GM12878 (cell line): Measurements from ENCODE around the gene RAB12. TPM values are rescaled to one million over a fixed set of nuclear protein-coding genes. Genes with fewer than 3 reads are reported as not detected.

Experiments
- ATAC-seq: fragments of 200-7000 bp; cut with Tn5 transposase; 3 replicates; pipeline ENCODE4 v1.9.1; 2020; ENCODE audit warnings: mild to moderate bottlenecking, moderate library complexity
- BruUV-seq: library from RNA; stranded (reverse); fragments of 400-500 nt; replicated peaks from 2 replicates; lab custom pipeline; 2021; lab: Mats Ljungman, UMichigan
- CTCF ChIA-PET: fragments of 300-600 bp; sonication (Branson Sonifier 250); formaldehyde crosslinking; extraction: SDS; loops from one replicate; lab custom pipeline; 2021; ENCODE audit warnings: inconsistent platforms; lab: Yijun Ruan, JAX
- POLR2A ChIA-PET: fragments of 350-600 bp; formaldehyde crosslinking; extraction: SDS; loops from one replicate; lab custom pipeline; 2021; ENCODE audit warnings: inconsistent platforms; lab: Charles Lee
- RAD21 ChIA-PET: fragments of 300-600 bp; sonication (Branson Sonifier 250); formaldehyde crosslinking; loops from one replicate; lab custom pipeline; 2023; ENCODE audit warnings: antibody characterized with exemption; ENCODE audit not compliant: unreplicated experiment; lab: Charles Lee
- SMC1A ChIA-PET: fragments of 300-600 bp; sonication (Branson Sonifier 250); formaldehyde crosslinking; loops from one replicate; lab custom pipeline; 2023; ENCODE audit not compliant: unreplicated experiment, uncharacterized antibody; lab: Charles Lee
- DNase-seq: peaks from one replicate; pipeline ENCODE4 v3.0.0-alpha.2; 2011; ENCODE audit warnings: low read depth, low spot score
- FAIRE-seq: peaks from 3 replicates; lab custom pipeline; 2011; peaks lifted over from hg19 to GRCh38; lab: Jason Lieb, UNC
- H2AFZ ChIP-seq: 2 replicates; pipeline ENCODE4 v1.6.0; 2011; ENCODE audit warnings: low read depth, low read length, control low read depth; ENCODE audit not compliant: control insufficient read depth
- H3K27ac ChIP-seq: 2 replicates; pipeline ENCODE4 v1.5.1; 2011; ENCODE audit warnings: control low read depth; ENCODE audit not compliant: control insufficient read depth, insufficient read depth
- H3K27me3 ChIP-seq, 2 experiments: replicated peaks in 1 of 2; 2 replicates each; pipeline versions ENCODE4 v1.6.0 to v1.6.1; 2011; ENCODE audit warnings: low read length in 1 of 2; ENCODE audit not compliant: control insufficient read depth in 2 of 2, insufficient read depth in 2 of 2
- H3K36me3 ChIP-seq, 2 experiments: 2 replicates each; pipeline ENCODE4 v1.5.1; 2011; ENCODE audit warnings: low read length in 1 of 2; ENCODE audit not compliant: control insufficient read depth in 2 of 2, insufficient read depth in 2 of 2
- H3K4me1 ChIP-seq: 2 replicates; pipeline ENCODE4 v1.6.1; 2011; ENCODE audit warnings: mild to moderate bottlenecking, low read length, moderate library complexity, mixed read lengths; ENCODE audit not compliant: control insufficient read depth, insufficient read depth
- H3K4me2 ChIP-seq: 2 replicates; pipeline ENCODE4 v1.6.0; 2011; ENCODE audit warnings: control low read depth; ENCODE audit not compliant: control insufficient read depth, insufficient read depth
- H3K4me3 ChIP-seq: fragments of 200-600 bp; sonication (generic); 2 replicates; pipeline ENCODE4 v1.5.1; 2016
- H3K79me2 ChIP-seq: 2 replicates; pipeline ENCODE4 v1.6.0; 2011; ENCODE audit warnings: low read length; ENCODE audit not compliant: control insufficient read depth, insufficient read depth
- H3K9ac ChIP-seq: 2 replicates; pipeline ENCODE4 v1.8.0; 2011; ENCODE audit warnings: low read length, control low read depth, mixed read lengths; ENCODE audit not compliant: control insufficient read depth, insufficient read depth
- H3K9me3 ChIP-seq: replicated peaks from 3 replicates; pipeline ENCODE4 v1.5.1; 2011; ENCODE audit warnings: mild to moderate bottlenecking, low read length; ENCODE audit not compliant: control insufficient read depth, insufficient read depth
- H4K20me1 ChIP-seq: 2 replicates; pipeline ENCODE4 v1.6.0; 2011; ENCODE audit not compliant: control insufficient read depth, insufficient read depth
- BACH1 ChIP-seq: fragments of 450-650 bp; IDR thresholded peaks from 2 replicates; pipeline ENCODE4 v1.6.1; 2017; ENCODE audit warnings: mild to moderate bottlenecking, borderline replicate concordance
- BCL11A ChIP-seq: IDR thresholded peaks from 2 replicates; pipeline ENCODE4 v1.6.1; 2011; ENCODE audit warnings: low read depth, low read length
- CBFB ChIP-seq: IDR thresholded peaks from 2 replicates; pipeline ENCODE4 v1.6.1; 2016; ENCODE audit warnings: antibody characterized with exemption, low read depth
- HDGF ChIP-seq: fragments of 450-650 bp; IDR thresholded peaks from 2 replicates; pipeline ENCODE4 v1.6.1; 2016; ENCODE audit warnings: antibody characterized with exemption
- PAX5 ChIP-seq: IDR thresholded peaks from 2 replicates; pipeline ENCODE4 v1.6.1; 2011; ENCODE audit warnings: low read depth, low read length, borderline replicate concordance
- RBBP5 ChIP-seq: fragments of 200-600 bp; sonication (generic); conservative IDR thresholded peaks from 2 replicates; pipeline ENCODE4 v1.6.1; 2016
- SPI1 ChIP-seq: IDR thresholded peaks from 2 replicates; pipeline ENCODE4 v1.6.1; 2011; ENCODE audit warnings: low read depth, mild to moderate bottlenecking, low read length, moderate library complexity, borderline replicate concordance; ENCODE audit not compliant: insufficient read depth
- ZNF24 ChIP-seq: fragments of 450-650 bp; IDR thresholded peaks from 2 replicates; pipeline ENCODE4 v1.6.1; 2017; ENCODE audit warnings: antibody characterized with exemption, mild to moderate bottlenecking
- WGBS: methylation state at CpG from one replicate; pipeline ENCODE4 v1.1.6; 2016; ENCODE audit warnings: low lambda C conversion rate; ENCODE audit not compliant: insufficient replicate concordance, insufficient coverage; ENCODE audit errors: missing lambda C conversion rate; 5-methylcytosine and 5-hydroxymethylcytosine counted together
- in situ Hi-C: fragments of 300-500 bp; cut with MboI; formaldehyde crosslinking; loops from 9 replicates; pipeline ENCODE4 v1.14.3; 2018; ENCODE audit warnings: mixed read lengths
- intact Hi-C: fragments of 100-400 bp; cut with micrococcal nuclease; formaldehyde crosslinking; loops from one replicate; pipeline ENCODE4 v1.14.2; 2022; ENCODE audit not compliant: unreplicated experiment
- polyA plus RNA-seq, 11 experiments: library from polyadenylated mRNA; depleted of rRNA in 4 of 11; unstranded in 6 of 11; stranded (reverse) in 5 of 11; fragments of >200 nt; fragmentation: Nextera tagmentation in 4 of 11; fragmentation: Illumina TruSeq in 1 of 11; extraction: Ambion mirVana in 4 of 11; extraction: Trizol in 1 of 11; gene quantifications; 1 replicate in 1 of 11; 2 replicates in 10 of 11; pipeline versions ENCODE4 v1.2.1 to v1.2.3, GENCODE V29; 2011 to 2016; ENCODE audit warnings: inconsistent platforms in 2 of 11, missing spikeins in 2 of 11, low read depth in 1 of 11
- total RNA-seq, 4 experiments: library from RNA; depleted of rRNA in 3 of 4; stranded (reverse); fragments of >200 nt in 3 of 4; fragmentation: Illumina TruSeq in 1 of 4; extraction: Trizol in 1 of 4; gene quantifications; 2 replicates each; pipeline versions ENCODE4 v1.2.1 to v1.2.3, GENCODE V29; 2013 to 2021
- TF ChIP-seq, protein P1 (sequence below): IDR thresholded peaks from 2 replicates; pipeline ENCODE4 v1.6.1; 2012; ENCODE audit warnings: improper control_type of control experiment, low read depth, low read length; ENCODE audit not compliant: insufficient replicate concordance
- TF ChIP-seq, protein P2 (sequence below): IDR thresholded peaks from 2 replicates; pipeline ENCODE4 v1.6.1; 2011; ENCODE audit warnings: low read depth, low read length, improper control_type of control experiment, borderline replicate concordance

The RAB12 gene
- total and polyA plus RNA-seq, 10 of the 15 experiments (the other 5 are each of a cell fraction or from before 2014, with no cell fraction given), result 0.71 to 29.8 (median 14.0) TPM

DNA sequence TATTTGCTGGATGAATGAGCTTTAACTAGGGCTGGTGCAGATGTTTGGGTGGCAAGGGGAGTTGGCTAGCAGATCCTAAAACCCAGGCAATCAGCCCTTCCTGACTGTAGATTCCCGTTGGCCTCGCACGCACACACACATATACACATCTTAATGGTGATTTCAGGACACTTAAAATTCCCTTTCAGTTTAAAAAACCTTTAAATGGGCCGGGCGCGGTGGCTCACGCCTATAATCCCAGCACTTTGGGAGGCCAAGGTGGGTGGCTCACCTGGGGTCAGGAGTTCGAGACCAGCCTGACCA, 76.6 kb downstream of the RAB12 start:
- SMC1A ChIA-PET, result no interaction called here
- peaks cover 0 to 2% of the 10 kb centered on the region in 2 experiments; a peak in 3 of 4 replicates for H3K27me3 ChIP-seq
- no TSS peak for BruUV-seq
- no peak overlapping the region for H3K27ac ChIP-seq
- intact Hi-C loops, result no loop called here
- H3K79me2 ChIP-seq, result no peaks in the 10 kb centered on the region
- DNase-seq (no peak), FAIRE-seq (no peak), ATAC-seq (no peak)
- no peak overlapping the region for H3K9ac ChIP-seq
- RAD21 ChIA-PET, result interaction anchor here (1.5 kb wide), 1 partner anchor 11 kb away, joined by 3 read pairs; no protein-coding TSS in a partner anchor
- no peaks in the 10 kb centered on the region for H3K4me1 ChIP-seq
- in situ Hi-C loops, result no loop called here
- no peak overlapping the region for H2AFZ ChIP-seq
- CTCF ChIA-PET, result interaction anchor here (2.7 kb wide), 1 partner anchor 10 kb away, joined by 12 read pairs; no protein-coding TSS in a partner anchor
- H3K36me3 ChIP-seq, result no peaks in the 10 kb centered on the region
- no peak for TF ChIP-seq HDGF
- no peak for TF ChIP-seq BACH1
- TF ChIP-seq, protein P1, sequence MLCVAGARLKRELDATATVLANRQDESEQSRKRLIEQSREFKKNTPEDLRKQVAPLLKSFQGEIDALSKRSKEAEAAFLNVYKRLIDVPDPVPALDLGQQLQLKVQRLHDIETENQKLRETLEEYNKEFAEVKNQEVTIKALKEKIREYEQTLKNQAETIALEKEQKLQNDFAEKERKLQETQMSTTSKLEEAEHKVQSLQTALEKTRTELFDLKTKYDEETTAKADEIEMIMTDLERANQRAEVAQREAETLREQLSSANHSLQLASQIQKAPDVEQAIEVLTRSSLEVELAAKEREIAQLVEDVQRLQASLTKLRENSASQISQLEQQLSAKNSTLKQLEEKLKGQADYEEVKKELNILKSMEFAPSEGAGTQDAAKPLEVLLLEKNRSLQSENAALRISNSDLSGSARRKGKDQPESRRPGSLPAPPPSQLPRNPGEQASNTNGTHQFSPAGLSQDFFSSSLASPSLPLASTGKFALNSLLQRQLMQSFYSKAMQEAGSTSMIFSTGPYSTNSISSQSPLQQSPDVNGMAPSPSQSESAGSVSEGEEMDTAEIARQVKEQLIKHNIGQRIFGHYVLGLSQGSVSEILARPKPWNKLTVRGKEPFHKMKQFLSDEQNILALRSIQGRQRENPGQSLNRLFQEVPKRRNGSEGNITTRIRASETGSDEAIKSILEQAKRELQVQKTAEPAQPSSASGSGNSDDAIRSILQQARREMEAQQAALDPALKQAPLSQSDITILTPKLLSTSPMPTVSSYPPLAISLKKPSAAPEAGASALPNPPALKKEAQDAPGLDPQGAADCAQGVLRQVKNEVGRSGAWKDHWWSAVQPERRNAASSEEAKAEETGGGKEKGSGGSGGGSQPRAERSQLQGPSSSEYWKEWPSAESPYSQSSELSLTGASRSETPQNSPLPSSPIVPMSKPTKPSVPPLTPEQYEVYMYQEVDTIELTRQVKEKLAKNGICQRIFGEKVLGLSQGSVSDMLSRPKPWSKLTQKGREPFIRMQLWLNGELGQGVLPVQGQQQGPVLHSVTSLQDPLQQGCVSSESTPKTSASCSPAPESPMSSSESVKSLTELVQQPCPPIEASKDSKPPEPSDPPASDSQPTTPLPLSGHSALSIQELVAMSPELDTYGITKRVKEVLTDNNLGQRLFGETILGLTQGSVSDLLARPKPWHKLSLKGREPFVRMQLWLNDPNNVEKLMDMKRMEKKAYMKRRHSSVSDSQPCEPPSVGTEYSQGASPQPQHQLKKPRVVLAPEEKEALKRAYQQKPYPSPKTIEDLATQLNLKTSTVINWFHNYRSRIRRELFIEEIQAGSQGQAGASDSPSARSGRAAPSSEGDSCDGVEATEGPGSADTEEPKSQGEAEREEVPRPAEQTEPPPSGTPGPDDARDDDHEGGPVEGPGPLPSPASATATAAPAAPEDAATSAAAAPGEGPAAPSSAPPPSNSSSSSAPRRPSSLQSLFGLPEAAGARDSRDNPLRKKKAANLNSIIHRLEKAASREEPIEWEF, result no peak
- TF ChIP-seq CBFB, result no peak
- TF ChIP-seq BCL11A, result no peak
- no peak for TF ChIP-seq RBBP5
- no peak for TF ChIP-seq SPI1
- no peak for TF ChIP-seq ZNF24
- TF ChIP-seq, protein P2, sequence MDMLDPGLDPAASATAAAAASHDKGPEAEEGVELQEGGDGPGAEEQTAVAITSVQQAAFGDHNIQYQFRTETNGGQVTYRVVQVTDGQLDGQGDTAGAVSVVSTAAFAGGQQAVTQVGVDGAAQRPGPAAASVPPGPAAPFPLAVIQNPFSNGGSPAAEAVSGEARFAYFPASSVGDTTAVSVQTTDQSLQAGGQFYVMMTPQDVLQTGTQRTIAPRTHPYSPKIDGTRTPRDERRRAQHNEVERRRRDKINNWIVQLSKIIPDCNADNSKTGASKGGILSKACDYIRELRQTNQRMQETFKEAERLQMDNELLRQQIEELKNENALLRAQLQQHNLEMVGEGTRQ, result no peak
- TF ChIP-seq PAX5, result no peak
- H3K4me2 ChIP-seq, result no peak overlapping the region
- no peaks in the 10 kb centered on the region for H3K9me3 ChIP-seq
- 77% methylated on average over 8 of the region's 8 CpGs for WGBS
- H4K20me1 ChIP-seq, result no peaks in the 10 kb centered on the region
- H3K4me3 ChIP-seq, result no peak overlapping the region
- POLR2A ChIA-PET, result no interaction called here
